ENCODE data around the gene HYKK. TPM values are rescaled to one million over a fixed set of nuclear protein-coding genes. Genes with fewer than 3 reads are reported as not detected.
A peak's percentile ranks its signal among the peaks of the same experiment; 100 is the strongest.
"Not testable (repeated sequence)": the region's sequence is repeated elsewhere in the genome, so short reads cannot be mapped to it uniquely, and the experiment has no call there.

HYKK gene
- total and polyA plus RNA-seq, 2 donors (not counting 1 experiment from before 2014, with no cell fraction given), result 0.28 to 0.42 TPM

GRCh38 chr15:78539464-78540140 is 32.2 kb downstream of the HYKK start:
- peak overlapping the region; percentile 100 for H3K27ac Mint-ChIP-seq
- DNase-seq; H3K27me3 Mint-ChIP-seq; H3K27me3 ChIP-seq (replicated peaks in 1 of 4; ENCODE audit: control extremely low read depth in 1 of 4, control insufficient read depth in 3 of 4, insufficient read depth in 4 of 4, low read length in 3 of 4); H4K20me1 ChIP-seq (ENCODE audit: control insufficient read depth, insufficient read depth, low read length, poor library complexity, severe bottlenecking); H3K9me3 Mint-ChIP-seq (ENCODE audit: insufficient read depth); H3K9me3 ChIP-seq (ENCODE audit: control extremely low read depth in 1 of 3, control insufficient read depth in 2 of 3, insufficient read depth in 1 of 3, low read length in 2 of 3); ATAC-seq (ENCODE audit: low read depth): not testable (repeated sequence)
- 92% methylated on average over 10 of the region's 18 CpGs for WGBS (ENCODE audit: insufficient coverage)
- peak overlapping the region; percentile 97 for H3K9ac ChIP-seq (ENCODE audit: low read length)
- H3K4me2 ChIP-seq (replicated peaks; ENCODE audit: low read depth, low read length, poor library complexity, severe bottlenecking), result peak overlapping the region; percentile 94
- peaks cover 3 to 22% of the 10 kb centered on the region in 2 experiments for H3K36me3 ChIP-seq (replicated peaks in 1 of 2; ENCODE audit: control extremely low read depth in 1 of 2, control insufficient read depth in 1 of 2, extremely low read depth in 1 of 2, insufficient read depth in 2 of 2, low read length in 1 of 2)
- peak overlapping the region; percentile 98 for H3K4me3 Mint-ChIP-seq
- CTCF ChIA-PET, result interaction anchor here (0.5 to 1.8 kb wide), 4 partner anchors 10 to 102 kb away, joined by 3 to 7 read pairs (median 4); partner anchors contain the start of gene IREB2
- peaks cover 24% of the 10 kb centered on the region for H3K79me2 ChIP-seq (ENCODE audit: control insufficient read depth, insufficient read depth, low read length)
- peak overlapping the region; percentile 83 to 88 for H3K27ac ChIP-seq (ENCODE audit: low read length in 2 of 2)
- H3K4me1 ChIP-seq (ENCODE audit: control insufficient read depth in 2 of 2, insufficient read depth in 2 of 2, low read length in 2 of 2), result peaks cover 12 to 23% of the 10 kb centered on the region in 2 donors
- POLR2A ChIA-PET, result interaction anchor here (0.6 to 2.5 kb wide), 5 partner anchors 26 to 465 kb away, joined by 3 to 17 read pairs (median 6); partner anchors contain the start of genes CHRNA5, IREB2 and MORF4L1
- peak overlapping the region; percentile 79 for H2AFZ ChIP-seq (ENCODE audit: insufficient read depth, low read depth, low read length, poor library complexity, severe bottlenecking)
- H3K4me3 ChIP-seq (ENCODE audit: control extremely low read depth in 1 of 5, extremely low read depth in 1 of 5, insufficient read depth in 1 of 5, low read depth in 2 of 5, low read length in 4 of 5), result peak overlapping the region; percentile 74 to 99 (median 91)
- intact Hi-C loops (cut with micrococcal nuclease), result loop anchor here (1.0 kb wide), 5 partner anchors 26 to 462 kb away; partner anchors contain the start of genes CHRNA5, HYKK, IREB2 and SKIC8
- H3K4me1 Mint-ChIP-seq, result peaks cover 27% of the 10 kb centered on the region

GRCh38 chr15:78540141-78540870 is 32.9 kb downstream of the HYKK start, which contains the start of gene PSMA4:
TSS of gene PSMA4 (plus strand) at chr15:78540444. CDS start at chr15:78541928, 1,484 bp downstream.
- CTCF ChIA-PET, result interaction anchor here (0.5 to 1.8 kb wide), 4 partner anchors 11 to 103 kb away, joined by 3 to 7 read pairs (median 4); partner anchors contain the start of gene IREB2
- Mint-ChIP-seq H3K4me3 (peak within 1 kb of the TSS; percentile 98), H3K4me1 (peaks cover 27% of the 10 kb centered on the region), H3K27ac (peak within 1 kb of the TSS; percentile 100), H3K9me3 (ENCODE audit: insufficient read depth) (no peaks in the 10 kb centered on the region), H3K27me3 (no peaks in the 10 kb centered on the region)
- H3K9ac ChIP-seq (ENCODE audit: low read length), result peak within 1 kb of the TSS; percentile 97
- DNase-seq (peak; percentile 97), ATAC-seq (ENCODE audit: low read depth) (peak; percentile 87)
- no peaks in the 10 kb centered on the region for H4K20me1 ChIP-seq (ENCODE audit: control insufficient read depth, insufficient read depth, low read length, poor library complexity, severe bottlenecking)
- peak within 1 kb of the TSS; percentile 83 to 88 for H3K27ac ChIP-seq (ENCODE audit: low read length in 2 of 2)
- POLR2A ChIA-PET, result interaction anchor here (0.6 to 2.5 kb wide), 7 partner anchors 16 to 464 kb away, joined by 3 to 17 read pairs (median 5); partner anchors contain the start of genes CHRNA5, IDH3A, IREB2 and MORF4L1
- peaks cover 24% of the 10 kb centered on the region for H3K79me2 ChIP-seq (ENCODE audit: control insufficient read depth, insufficient read depth, low read length)
- no peak for TF ChIP-seq EZH2 (IDR thresholded peaks at IDR 0.05; ENCODE audit: borderline replicate concordance, insufficient read depth, low read depth, low read length, poor library complexity, severe bottlenecking)
- peak; percentile 38 for TF ChIP-seq CTCF (IDR thresholded peaks at IDR 0.05)
- H3K27me3 ChIP-seq (replicated peaks in 1 of 4; ENCODE audit: control extremely low read depth in 1 of 4, control insufficient read depth in 3 of 4, insufficient read depth in 4 of 4, low read length in 3 of 4), result no peaks in the 10 kb centered on the region
- H3K4me1 ChIP-seq (ENCODE audit: control insufficient read depth in 2 of 2, insufficient read depth in 2 of 2, low read length in 2 of 2), result peaks cover 12 to 23% of the 10 kb centered on the region in 2 donors
- WGBS (ENCODE audit: insufficient coverage), result under 1% methylated on average over 49 of the region's 56 CpGs
- peak within 1 kb of the TSS; percentile 79 for H2AFZ ChIP-seq (ENCODE audit: insufficient read depth, low read depth, low read length, poor library complexity, severe bottlenecking)
- peak within 1 kb of the TSS; percentile 94 for H3K4me2 ChIP-seq (replicated peaks; ENCODE audit: low read depth, low read length, poor library complexity, severe bottlenecking)
- peaks cover 8 to 29% of the 10 kb centered on the region in 2 experiments for H3K36me3 ChIP-seq (replicated peaks in 1 of 2; ENCODE audit: control extremely low read depth in 1 of 2, control insufficient read depth in 1 of 2, extremely low read depth in 1 of 2, insufficient read depth in 2 of 2, low read length in 1 of 2)
- H3K9me3 ChIP-seq (ENCODE audit: control extremely low read depth in 1 of 3, control insufficient read depth in 2 of 3, insufficient read depth in 1 of 3, low read length in 2 of 3), result no peaks in the 10 kb centered on the region
- peak within 1 kb of the TSS; percentile 89 to 99 (median 97) for H3K4me3 ChIP-seq (ENCODE audit: control extremely low read depth in 1 of 5, extremely low read depth in 1 of 5, insufficient read depth in 1 of 5, low read depth in 2 of 5, low read length in 4 of 5)
- intact Hi-C loops (cut with micrococcal nuclease), result loop anchor here (1.0 kb wide), 5 partner anchors 25 to 463 kb away; partner anchors contain the start of genes CHRNA5, HYKK, IREB2 and SKIC8
